K562 (cell line): ENCODE results near the gene VAC14. TPM values are rescaled to one million over a fixed set of nuclear protein-coding genes. Genes with fewer than 3 reads are reported as not detected.
A peak's percentile ranks its signal among the peaks of the same experiment; 100 is the strongest.

Experiments
- ATAC-seq: fragments of 200-7000 bp; cut with Tn5 transposase; 3 replicates; pipeline ENCODE4 v1.9.1; 2020; ENCODE audit warnings: moderate library complexity
- Bru-seq: library from RNA; stranded (reverse); fragments of 400-500 nt; gene quantifications from one replicate; lab custom pipeline; 2021; lab: Mats Ljungman, UMichigan
- BruChase-seq, 2 experiments: library from RNA; stranded (reverse); fragments of 400-500 nt; gene quantifications; one replicate each; lab custom pipeline; 2021; lab: Mats Ljungman, UMichigan
- BruUV-seq: library from RNA; stranded (reverse); fragments of 400-500 nt; replicated peaks from 2 replicates; lab custom pipeline; 2021; lab: Mats Ljungman, UMichigan
- CTCF ChIA-PET: fragments of 300-600 bp; formaldehyde crosslinking; extraction: SDS; loops from one replicate; lab custom pipeline; 2021; ENCODE audit warnings: low intra/inter-chr PET ratio; lab: Yijun Ruan, JAX
- POLR2A ChIA-PET: fragments of 300-600, 350-650 bp; sonication (Branson Sonifier 250); formaldehyde crosslinking; extraction: SDS; loops from one replicate; lab custom pipeline; 2021; ENCODE audit warnings: antibody characterized with exemption, inconsistent platforms; lab: Yijun Ruan, JAX
- DNase-seq, 4 experiments: peaks; one replicate each; pipeline versions ENCODE4 v3.0.0 to v3.0.0-alpha.2; 2011 to 2018; ENCODE audit warnings: low spot score in 3 of 4, mixed read lengths in 3 of 4; ENCODE audit errors: extremely low read depth in 1 of 4
- FAIRE-seq: peaks from 2 replicates; lab custom pipeline; 2011; peaks lifted over from hg19 to GRCh38; lab: Jason Lieb, UNC
- H2AFZ ChIP-seq: 2 replicates; pipeline ENCODE4 v1.6.0; 2011; ENCODE audit warnings: low read depth, low read length, control low read depth, inconsistent platforms
- H3K27ac ChIP-seq: fragments of 200-600 bp; 3 replicates; pipeline ENCODE4 v1.8.0; 2011; ENCODE audit warnings: low read depth, mild to moderate bottlenecking, control low read depth, inconsistent platforms, low read length, moderate library complexity, mixed read lengths; ENCODE audit errors: extremely low read depth
- H3K27me3 ChIP-seq, 2 experiments: fragments of 300-600 bp in 1 of 2; 2 replicates in 1 of 2; 3 replicates in 1 of 2; pipeline versions ENCODE4 v1.6.0 to v1.8.0; 2011; ENCODE audit warnings: inconsistent platforms in 2 of 2, low read length in 2 of 2, mild to moderate bottlenecking in 1 of 2, mixed read lengths in 1 of 2, moderate library complexity in 1 of 2; ENCODE audit not compliant: control insufficient read depth in 2 of 2, insufficient read depth in 2 of 2
- H3K36me3 ChIP-seq: fragments of 300-600 bp; 3 replicates; pipeline ENCODE4 v1.8.0; 2011; ENCODE audit warnings: mild to moderate bottlenecking, low read length, inconsistent platforms; ENCODE audit not compliant: control insufficient read depth, insufficient read depth
- H3K4me1 ChIP-seq, 2 experiments: fragments of 200-600 bp in 1 of 2; replicated peaks in 1 of 2; 2 replicates in 1 of 2; 3 replicates in 1 of 2; pipeline versions ENCODE4 v1.5.1 to v1.8.0; 2011; ENCODE audit warnings: inconsistent platforms in 2 of 2, low read length in 2 of 2, mild to moderate bottlenecking in 1 of 2, mixed read lengths in 1 of 2, moderate library complexity in 1 of 2; ENCODE audit not compliant: control insufficient read depth in 2 of 2, insufficient read depth in 2 of 2
- H3K4me2 ChIP-seq: 2 replicates; pipeline ENCODE4 v1.6.1; 2011; ENCODE audit warnings: low read length, control low read depth, inconsistent platforms, mixed read lengths; ENCODE audit not compliant: insufficient read depth
- H3K4me3 ChIP-seq: fragments of 200-600 bp; sonication (generic), shearing (Covaris generic); 2 replicates; pipeline ENCODE4 v1.5.1; 2016; ENCODE audit warnings: control low read depth, inconsistent platforms
- H3K79me2 ChIP-seq: fragments of 200-600 bp; 3 replicates; pipeline ENCODE4 v1.8.0; 2011; ENCODE audit warnings: low read length, inconsistent platforms; ENCODE audit not compliant: control insufficient read depth, insufficient read depth
- H3K9ac ChIP-seq, 2 experiments: 2 replicates each; pipeline versions ENCODE4 v1.6.0 to v1.6.1; 2011; ENCODE audit warnings: low read depth in 2 of 2, low read length in 2 of 2, control low read depth in 1 of 2, inconsistent platforms in 1 of 2, mild to moderate bottlenecking in 1 of 2, mixed read lengths in 1 of 2; ENCODE audit not compliant: insufficient read depth in 1 of 2
- H3K9me1 ChIP-seq: one replicate; pipeline ENCODE4 v1.6.0; 2011; ENCODE audit warnings: inconsistent platforms, mild to moderate bottlenecking, low read length, moderate library complexity; ENCODE audit not compliant: control insufficient read depth, insufficient read depth
- H3K9me3 ChIP-seq: replicated peaks from 2 replicates; pipeline ENCODE4 v1.5.1; 2011; ENCODE audit warnings: low read depth, low read length, inconsistent platforms; ENCODE audit not compliant: control insufficient read depth, insufficient read depth
- H4K20me1 ChIP-seq: replicated peaks from 2 replicates; pipeline ENCODE4 v1.6.1; 2011; ENCODE audit warnings: low read length, inconsistent platforms, mixed read lengths; ENCODE audit not compliant: control insufficient read depth, insufficient read depth
- CREB1 ChIP-seq, 2 experiments: sonication (generic) in 1 of 2; formaldehyde crosslinking in 1 of 2; IDR thresholded peaks; 2 replicates each; pipeline versions ENCODE4 v1.6.1 to v1.8.0; 2012 to 2022; ENCODE audit warnings: inconsistent platforms in 1 of 2, mild to moderate bottlenecking in 1 of 2, missing genetic modification reagents in 1 of 2, moderate library complexity in 1 of 2
- EP400 ChIP-seq: fragments of 450-650 bp; IDR thresholded peaks from 2 replicates; pipeline ENCODE4 v1.6.1; 2017; ENCODE audit warnings: antibody characterized with exemption, mild to moderate bottlenecking, moderate library complexity
- GABPB1 ChIP-seq: sonication (generic); formaldehyde crosslinking; IDR thresholded peaks from 2 replicates; pipeline ENCODE4 v1.8.0; 2022; ENCODE audit warnings: mild to moderate bottlenecking, missing genetic modification reagents
- HDAC6 ChIP-seq: IDR thresholded peaks from 2 replicates; pipeline ENCODE4 v1.6.1; 2012; ENCODE audit warnings: low read depth, mild to moderate bottlenecking, control low read depth, inconsistent platforms, low read length, moderate library complexity
- JUN ChIP-seq, 2 experiments: sonication (generic) in 1 of 2; formaldehyde crosslinking in 1 of 2; IDR thresholded peaks; 2 replicates each; pipeline versions ENCODE4 v1.6.1 to v1.8.0; 2012 to 2022; ENCODE audit warnings: borderline replicate concordance in 2 of 2, mild to moderate bottlenecking in 2 of 2, improper control_type of control experiment in 1 of 2, low read depth in 1 of 2, low read length in 1 of 2, missing genetic modification reagents in 1 of 2
- KLF6 ChIP-seq: fragments of 250-450 bp; sonication (Bioruptor Pico); IDR thresholded peaks from 2 replicates; pipeline ENCODE4 v1.4.0; 2020; ENCODE audit warnings: mild to moderate bottlenecking, moderate library complexity, borderline replicate concordance
- NONO ChIP-seq, 2 experiments: fragments of 200-400 bp in 1 of 2; fragments of 450-650 bp in 1 of 2; formaldehyde crosslinking in 1 of 2; IDR thresholded peaks; 2 replicates each; pipeline ENCODE4 v1.6.1; 2017; ENCODE audit warnings: low read depth in 2 of 2, mild to moderate bottlenecking in 2 of 2, moderate library complexity in 2 of 2, low read length in 1 of 2
- ZBTB17 ChIP-seq: fragments of 450-650 bp; formaldehyde crosslinking; IDR thresholded peaks from 2 replicates; pipeline ENCODE4 v1.4.0; 2020; ENCODE audit warnings: mild to moderate bottlenecking
- WGBS: fragments of 100-300 bp; shearing (Covaris generic); methylation state at CpG from one replicate; pipeline ENCODE4 v1.1.6; 2016; ENCODE audit warnings: low coverage, mixed read lengths; ENCODE audit not compliant: insufficient coverage; ENCODE audit errors: missing lambda C conversion rate; 5-methylcytosine and 5-hydroxymethylcytosine counted together
- in situ Hi-C: fragments of 300-500 bp; cut with MboI; formaldehyde crosslinking; loops from 4 replicates; pipeline ENCODE4 v1.15.0; 2018; ENCODE audit warnings: inconsistent platforms, mixed read lengths
- intact Hi-C: fragments of 100-400 bp; cut with micrococcal nuclease; formaldehyde crosslinking; loops from 2 replicates; pipeline ENCODE4 v1.14.2; 2022
- long read RNA-seq, 3 experiments: library from polyadenylated mRNA in 2 of 3; library from RNA in 1 of 3; unstranded in 2 of 3; stranded (forward) in 1 of 3; transcript quantifications; one replicate each; pipeline ENCODE4 v2.0.0, GENCODE V29; 2019 to 2022
- polyA minus RNA-seq, 3 experiments: library from RNA; depleted of rRNA, polyadenylated mRNA; stranded (reverse); fragments of >200 nt; gene quantifications; 2 replicates each; pipeline ENCODE4 v1.2.3, GENCODE V29; 2011
- polyA plus RNA-seq, 8 experiments: library from polyadenylated mRNA; depleted of rRNA in 4 of 8; stranded (reverse) in 5 of 8; unstranded in 3 of 8; fragments of >200 nt; fragmentation: Nextera tagmentation in 2 of 8; fragmentation: Illumina TruSeq in 1 of 8; extraction: Ambion mirVana in 2 of 8; extraction: Trizol in 1 of 8; gene quantifications; 2 replicates each; pipeline versions ENCODE4 v1.2.1 to v1.2.3, GENCODE V29; 2011 to 2014; ENCODE audit warnings: inconsistent platforms in 1 of 8, missing spikeins in 1 of 8
- total RNA-seq, 7 experiments: library from RNA; depleted of rRNA in 6 of 7; stranded (reverse); fragments of >200 nt in 6 of 7; fragmentation: Illumina TruSeq in 2 of 7; extraction: Trizol in 2 of 7; gene quantifications; 2 replicates each; pipeline versions ENCODE4 v1.2.1 to v1.2.3, GENCODE V29; 2011 to 2021; ENCODE audit warnings: low replicate concordance in 1 of 7
- TF ChIP-seq, protein P1 (sequence below): sonication (generic); formaldehyde crosslinking; IDR thresholded peaks from 2 replicates; pipeline ENCODE4 v1.8.0; 2022; ENCODE audit warnings: mild to moderate bottlenecking, missing genetic modification reagents

Gene VAC14
- total RNA-seq (2011; cell fraction: chromatin; rRNA removed; ENCODE audit: low replicate concordance): 45.2 and 136 TPM in 2 replicates
- 58.6 and 60.4 TPM in 2 replicates for total RNA-seq (2011; cell fraction: nucleolus; rRNA removed)
- total RNA-seq (2011; cell fraction: nucleoplasm; rRNA removed): 39.1 and 43.8 TPM in 2 replicates
- total RNA-seq (2014; rRNA removed): 38.4 and 47.2 TPM in 2 replicates
- 8.6 and 12.0 TPM in 2 replicates for total RNA-seq (2014; rRNA removed; fragmentation: Illumina TruSeq; extraction: Trizol)
- 26.6 and 29.4 TPM in 2 replicates for total RNA-seq (2015; rRNA removed; fragmentation: Illumina TruSeq; extraction: Trizol)
- total RNA-seq (2021): 36.7 and 41.6 TPM in 2 replicates
- 13.8 and 26.1 TPM in 2 replicates for polyA plus RNA-seq (2011; rRNA removed)
- polyA plus RNA-seq (2011; cell fraction: cytosol; rRNA removed): 19.2 and 38.0 TPM in 2 replicates
- 25.6 and 51.5 TPM in 2 replicates for polyA plus RNA-seq (2011; cell fraction: nucleus; rRNA removed)
- polyA plus RNA-seq (2012): 39.3 and 41.6 TPM in 2 replicates
- polyA plus RNA-seq (2014; fragmentation: Illumina TruSeq; extraction: Trizol): 33.6 and 42.1 TPM in 2 replicates
- 1 to 10 TPM; 1.3 to 3.3 TPM for polyA plus RNA-seq (2014; fragmentation: Nextera tagmentation; extraction: Ambion mirVana)
- polyA plus RNA-seq (2014; rRNA removed): 27.0 and 31.3 TPM in 2 replicates
- 17.6 and 24.3 TPM in 2 replicates for polyA minus RNA-seq (2011; rRNA and poly(A)+ RNA removed)
- polyA minus RNA-seq (2011; cell fraction: cytosol; rRNA and poly(A)+ RNA removed): 27.8 and 38.5 TPM in 2 replicates
- 21.9 and 23.3 TPM in 2 replicates for polyA minus RNA-seq (2011; cell fraction: nucleus; rRNA and poly(A)+ RNA removed)
- percentile 63 among the genes with signal in this experiment for Bru-seq, nascent RNA
- BruChase-seq, experiment 1, labeled RNA remaining after a 2-hour chase: percentile 62 among the genes with signal in this experiment
- percentile 58 among the genes with signal in this experiment for BruChase-seq, experiment 2, labeled RNA remaining after a 6-hour chase
- long read RNA-seq, experiment 1, transcript VAC14-212 (1 exons, 3,609 nt): major isoform, 32 of 143 reads
- long read RNA-seq, experiment 1, transcript VAC14-201 (19 exons, 3,099 nt): minor isoform, 29 of 143 reads
- long read RNA-seq, experiment 1, partial matches to known transcripts: 47 of 143 reads
- long read RNA-seq, experiment 1, other reads (novel, unspliced or antisense): 35 of 143 reads
- long read RNA-seq, experiment 2, transcript VAC14-201 (19 exons, 3,099 nt): major isoform, 18 of 60 reads
- long read RNA-seq, experiment 2, transcript VAC14-212 (1 exons, 3,609 nt): minor isoform, 15 of 60 reads
- long read RNA-seq, experiment 2, partial matches to known transcripts: 12 of 60 reads
- long read RNA-seq, experiment 2, other reads (novel, unspliced or antisense): 15 of 60 reads
- long read RNA-seq, experiment 3, transcript VAC14-201 (19 exons, 3,099 nt): major isoform, 10 of 21 reads
- long read RNA-seq, experiment 3, partial matches to known transcripts: 4 of 21 reads
- long read RNA-seq, experiment 3, other reads (novel, unspliced or antisense): 6 of 21 reads

DNA sequence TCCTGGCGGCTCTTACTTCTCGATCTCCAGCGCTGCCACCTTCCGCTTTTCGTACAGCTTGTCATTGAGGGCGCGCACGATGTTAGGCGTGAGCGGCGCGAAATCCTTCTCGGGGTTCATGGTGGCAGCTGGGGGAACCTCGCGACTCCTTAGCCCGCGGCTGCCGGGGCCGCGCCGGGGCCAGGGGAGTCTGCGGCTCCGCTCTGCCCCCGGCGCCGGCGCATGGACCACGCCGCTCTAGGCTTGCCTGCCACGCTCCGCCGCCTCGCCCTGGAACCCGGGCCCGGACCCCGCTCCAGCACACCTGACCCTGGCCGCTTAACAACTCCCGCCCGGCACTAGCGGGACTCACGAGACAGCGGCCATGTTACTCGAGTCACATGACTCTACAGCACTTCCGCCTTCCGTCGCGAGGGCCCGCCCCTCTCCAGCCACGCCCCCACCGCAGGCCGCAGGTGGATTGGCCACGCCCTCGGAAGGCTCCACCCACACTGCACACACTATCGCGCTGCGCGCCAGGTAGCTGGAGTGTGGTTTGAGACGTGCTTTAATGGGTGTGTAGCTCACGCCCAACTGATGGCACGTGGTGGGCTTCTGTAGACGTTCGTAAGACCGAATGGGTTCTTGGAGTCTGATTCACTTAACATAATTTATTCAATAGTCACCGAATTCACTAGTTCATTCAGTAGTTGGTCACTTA lies at the start of gene VAC14:
TSS of gene VAC14 (minus strand) at position 378 of the 700 bp plus-strand sequence. CDS start at position 120, 258 bp downstream.
- intact Hi-C loops: no loop called here
- TF ChIP-seq, protein P1, sequence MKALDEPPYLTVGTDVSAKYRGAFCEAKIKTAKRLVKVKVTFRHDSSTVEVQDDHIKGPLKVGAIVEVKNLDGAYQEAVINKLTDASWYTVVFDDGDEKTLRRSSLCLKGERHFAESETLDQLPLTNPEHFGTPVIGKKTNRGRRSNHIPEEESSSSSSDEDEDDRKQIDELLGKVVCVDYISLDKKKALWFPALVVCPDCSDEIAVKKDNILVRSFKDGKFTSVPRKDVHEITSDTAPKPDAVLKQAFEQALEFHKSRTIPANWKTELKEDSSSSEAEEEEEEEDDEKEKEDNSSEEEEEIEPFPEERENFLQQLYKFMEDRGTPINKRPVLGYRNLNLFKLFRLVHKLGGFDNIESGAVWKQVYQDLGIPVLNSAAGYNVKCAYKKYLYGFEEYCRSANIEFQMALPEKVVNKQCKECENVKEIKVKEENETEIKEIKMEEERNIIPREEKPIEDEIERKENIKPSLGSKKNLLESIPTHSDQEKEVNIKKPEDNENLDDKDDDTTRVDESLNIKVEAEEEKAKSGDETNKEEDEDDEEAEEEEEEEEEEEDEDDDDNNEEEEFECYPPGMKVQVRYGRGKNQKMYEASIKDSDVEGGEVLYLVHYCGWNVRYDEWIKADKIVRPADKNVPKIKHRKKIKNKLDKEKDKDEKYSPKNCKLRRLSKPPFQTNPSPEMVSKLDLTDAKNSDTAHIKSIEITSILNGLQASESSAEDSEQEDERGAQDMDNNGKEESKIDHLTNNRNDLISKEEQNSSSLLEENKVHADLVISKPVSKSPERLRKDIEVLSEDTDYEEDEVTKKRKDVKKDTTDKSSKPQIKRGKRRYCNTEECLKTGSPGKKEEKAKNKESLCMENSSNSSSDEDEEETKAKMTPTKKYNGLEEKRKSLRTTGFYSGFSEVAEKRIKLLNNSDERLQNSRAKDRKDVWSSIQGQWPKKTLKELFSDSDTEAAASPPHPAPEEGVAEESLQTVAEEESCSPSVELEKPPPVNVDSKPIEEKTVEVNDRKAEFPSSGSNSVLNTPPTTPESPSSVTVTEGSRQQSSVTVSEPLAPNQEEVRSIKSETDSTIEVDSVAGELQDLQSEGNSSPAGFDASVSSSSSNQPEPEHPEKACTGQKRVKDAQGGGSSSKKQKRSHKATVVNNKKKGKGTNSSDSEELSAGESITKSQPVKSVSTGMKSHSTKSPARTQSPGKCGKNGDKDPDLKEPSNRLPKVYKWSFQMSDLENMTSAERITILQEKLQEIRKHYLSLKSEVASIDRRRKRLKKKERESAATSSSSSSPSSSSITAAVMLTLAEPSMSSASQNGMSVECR: peak; percentile 94
- TF ChIP-seq JUN (IDR thresholded peaks at IDR 0.05; ENCODE audit: borderline replicate concordance, low read depth, low read length): 0 out of 2 replicates have a peak, but pooled peaks have one; percentile 4
- TF ChIP-seq JUN (CRISPR knock-in tag; IDR thresholded peaks at IDR 0.05; ENCODE audit: borderline replicate concordance): no peak
- no peak for TF ChIP-seq KLF6
- TF ChIP-seq NONO (IDR thresholded peaks at IDR 0.05; ENCODE audit: low read depth in 2 of 2, low read length in 1 of 2): peak; percentile 16 to 30; a peak in 1 of 4 replicates
- no peak for TF ChIP-seq HDAC6
- TF ChIP-seq GABPB1 (CRISPR knock-in tag): peak; percentile 90
- peak; percentile 62 for TF ChIP-seq EP400
- TF ChIP-seq ZBTB17 (CRISPR knock-in tag): no peak
- 0 out of 2 replicates have a peak, but pooled peaks have one; percentile 50 for TF ChIP-seq CREB1 (IDR thresholded peaks at IDR 0.05)
- TF ChIP-seq CREB1 (CRISPR knock-in tag; IDR thresholded peaks at IDR 0.05): peak; percentile 64; the same call in 1 of the 2 replicates

More for the DNA sequence above, at the start of gene VAC14:
- H3K79me2 ChIP-seq: peaks cover 39% of the 10 kb centered on the region
- under 1% methylated on average over 64 of the region's 64 CpGs for WGBS
- H3K9me3 ChIP-seq: no peaks in the 10 kb centered on the region; the same call in 1 of the 2 replicates
- in situ Hi-C loops: no loop called here
- H3K4me3 ChIP-seq: peak within 1 kb of the TSS; percentile 91
- FAIRE-seq (peak; percentile 97), DNase-seq (peak; percentile 96 to 98 (median 98)), ATAC-seq (peak; percentile 99)
- no TSS peak for BruUV-seq
- peaks cover 2% of the 10 kb centered on the region for H3K9me1 ChIP-seq
- peaks cover 17% of the 10 kb centered on the region; the same call in 2 of the 3 replicates for H3K36me3 ChIP-seq
- H3K27ac ChIP-seq: peak within 1 kb of the TSS; percentile 68
- peaks cover 6 to 13% of the 10 kb centered on the region in 2 experiments; a peak in 4 of 5 replicates for H3K4me1 ChIP-seq
- CTCF ChIA-PET: interaction anchor here (0.6 kb wide), 1 partner anchor 488 kb away, joined by 3 read pairs; the partner anchor contains the start of gene CMTR2
- H3K4me2 ChIP-seq: peak within 1 kb of the TSS; percentile 86
- H3K27me3 ChIP-seq: no peaks in the 10 kb centered on the region
- peak within 1 kb of the TSS; percentile 85 to 99 for H3K9ac ChIP-seq
- peak within 1 kb of the TSS; percentile 97 for H2AFZ ChIP-seq
- no peaks in the 10 kb centered on the region; the same call in 1 of the 2 replicates for H4K20me1 ChIP-seq
- POLR2A ChIA-PET: interaction anchor here (0.6 to 1.4 kb wide), 2 partner anchors 9 to 33 kb away, joined by 3 to 4 read pairs; no protein-coding TSS in a partner anchor
